ENCODE measurements around the gene ATP6V1B1. TPM values are rescaled to one million over a fixed set of nuclear protein-coding genes. Genes with fewer than 3 reads are reported as not detected.
A peak's percentile ranks its signal among the peaks of the same experiment; 100 is the strongest.

ATP6V1B1 gene
- total RNA-seq, 1 donor from 2014 or later = 4.3 TPM

- no peak for DNase-seq
These were observed 31.5 kb downstream of the ATP6V1B1 start for GRCh38 chr2:70967189-70967588.

- DNase-seq = no peak
These were observed 38.9 kb downstream of the ATP6V1B1 start for GRCh38 chr2:70974592-70974991.

- DNase-seq = no peak
These were observed 39.5 kb downstream of the ATP6V1B1 start for GRCh38 chr2:70975237-70975636.

- DNase-seq = peak; percentile 24
These were observed 42.0 kb downstream of the ATP6V1B1 start for GRCh38 chr2:70977605-70978205.

- DNase-seq = peak; percentile 54
These were observed 42.9 kb downstream of the ATP6V1B1 start, which contains the start of gene ANKRD53 for GRCh38 chr2:70978341-70979179. Gene ANKRD53 (plus strand): TSS chr2:70978630. CDS start chr2:70978646, 16 bp downstream.

GRCh38 chr2:70979180-70979488 is 43.4 kb downstream of the ATP6V1B1 start:
- DNase-seq = no peak

GRCh38 chr2:70979626-70980025 is 43.9 kb downstream of the ATP6V1B1 start:
- DNase-seq = no peak

GRCh38 chr2:70981421-70981820 is 45.7 kb downstream of the ATP6V1B1 start:
- DNase-seq = no peak

- no peak for DNase-seq
These were observed 46.4 kb downstream of the ATP6V1B1 start for GRCh38 chr2:70981866-70982810.

GRCh38 chr2:70982971-70983370 is 47.3 kb downstream of the ATP6V1B1 start:
- DNase-seq = no peak

- no peak for DNase-seq
These were observed 48.0 kb downstream of the ATP6V1B1 start for GRCh38 chr2:70983506-70984227.

- DNase-seq = no peak
These were observed 48.5 kb downstream of the ATP6V1B1 start for GRCh38 chr2:70984228-70984575.

- DNase-seq = peak; percentile 57
These were observed 49.0 kb downstream of the ATP6V1B1 start for GRCh38 chr2:70984576-70985282.

- no peak for DNase-seq
These were observed 49.6 kb downstream of the ATP6V1B1 start for GRCh38 chr2:70985283-70985688.

GRCh38 chr2:70985956-70986355 is 50.3 kb downstream of the ATP6V1B1 start:
- DNase-seq = no peak

GRCh38 chr2:70986499-70987189 is 50.9 kb downstream of the ATP6V1B1 start:
- DNase-seq = no peak

GRCh38 chr2:70987386-70987785 is 51.7 kb downstream of the ATP6V1B1 start:
- no peak for DNase-seq

- no peak for DNase-seq
These were observed 52.5 kb downstream of the ATP6V1B1 start for GRCh38 chr2:70988151-70988550.

GRCh38 chr2:70988726-70989648 is 53.3 kb downstream of the ATP6V1B1 start:
- DNase-seq = no peak

GRCh38 chr2:70990216-70990615 is 54.5 kb downstream of the ATP6V1B1 start:
- DNase-seq = no peak

All from tongue (tissue), 2 donors.